ENCODE results near the gene NPAS1.

Gene NPAS1

GRCh38 chr19:47089767-47090350 is 70.2 kb downstream of the NPAS1 start:
- Histone ChIP-seq H3K27me3 (ENCODE audit: control insufficient read depth in 5 of 5, insufficient read depth in 4 of 5, low read length in 5 of 5) (no peaks in the 10 kb centered on the region), H3K4me1 (ENCODE audit: control insufficient read depth in 5 of 5, insufficient read depth in 5 of 5, low read length in 5 of 5) (peaks cover 0 to 12% (median 6%) of the 10 kb centered on the region in 5 donors), H3K27ac (ENCODE audit: low read depth, low read length) (no peak overlapping the region), H3K9ac (ENCODE audit: low read length in 5 of 5) (no peak overlapping the region), H3K9me3 (ENCODE audit: control insufficient read depth in 5 of 5, low read length in 5 of 5) (no peaks in the 10 kb centered on the region), H3K36me3 (ENCODE audit: control insufficient read depth in 5 of 5, insufficient read depth in 5 of 5, low read length in 5 of 5) (peaks cover 4 to 80% (median 63%) of the 10 kb centered on the region in 5 donors), H3K4me3 (ENCODE audit: low read depth in 1 of 5, low read length in 5 of 5) (no peak overlapping the region)

- Histone ChIP-seq H3K4me3 (ENCODE audit: low read depth in 1 of 5, low read length in 5 of 5) (no peak overlapping the region), H3K27ac (ENCODE audit: low read depth, low read length) (no peak overlapping the region), H3K9me3 (ENCODE audit: control insufficient read depth in 5 of 5, low read length in 5 of 5) (no peaks in the 10 kb centered on the region), H3K4me1 (ENCODE audit: control insufficient read depth in 5 of 5, insufficient read depth in 5 of 5, low read length in 5 of 5) (peaks cover 5 to 41% (median 36%) of the 10 kb centered on the region in 5 donors), H3K27me3 (ENCODE audit: control insufficient read depth in 5 of 5, insufficient read depth in 4 of 5, low read length in 5 of 5) (no peaks in the 10 kb centered on the region), H3K9ac (ENCODE audit: low read length in 5 of 5) (peak overlapping the region in 1 of 5 donors; percentile 13), H3K36me3 (ENCODE audit: control insufficient read depth in 5 of 5, insufficient read depth in 5 of 5, low read length in 5 of 5) (peaks cover 4 to 55% (median 45%) of the 10 kb centered on the region in 5 donors)
Measured at GRCh38 chr19:47093254-47093653, 73.6 kb downstream of the NPAS1 start.

- Histone ChIP-seq H3K27ac (ENCODE audit: low read depth, low read length) (no peak overlapping the region), H3K9me3 (ENCODE audit: control insufficient read depth in 5 of 5, low read length in 5 of 5) (no peaks in the 10 kb centered on the region), H3K36me3 (ENCODE audit: control insufficient read depth in 5 of 5, insufficient read depth in 5 of 5, low read length in 5 of 5) (peaks cover 4 to 49% (median 40%) of the 10 kb centered on the region in 5 donors), H3K9ac (ENCODE audit: low read length in 5 of 5) (peak overlapping the region in 1 of 5 donors; percentile 13), H3K4me1 (ENCODE audit: control insufficient read depth in 5 of 5, insufficient read depth in 5 of 5, low read length in 5 of 5) (peaks cover 5 to 47% (median 42%) of the 10 kb centered on the region in 5 donors), H3K4me3 (ENCODE audit: low read depth in 1 of 5, low read length in 5 of 5) (no peak overlapping the region), H3K27me3 (ENCODE audit: control insufficient read depth in 5 of 5, insufficient read depth in 4 of 5, low read length in 5 of 5) (no peaks in the 10 kb centered on the region)
Measured at GRCh38 chr19:47093841-47094240, 74.2 kb downstream of the NPAS1 start.

- peaks cover 4 to 40% (median 32%) of the 10 kb centered on the region in 5 donors for H3K36me3 ChIP-seq (ENCODE audit: control insufficient read depth in 5 of 5, insufficient read depth in 5 of 5, low read length in 5 of 5)
- peak overlapping the region; percentile 30 for H3K27ac ChIP-seq (ENCODE audit: low read depth, low read length)
- H3K4me3 ChIP-seq (ENCODE audit: low read depth in 1 of 5, low read length in 5 of 5), result no peak overlapping the region
- no peaks in the 10 kb centered on the region for H3K9me3 ChIP-seq (ENCODE audit: control insufficient read depth in 5 of 5, low read length in 5 of 5)
- peak overlapping the region in 3 of 5 donors; percentile 11 to 20 (median 17) for H3K9ac ChIP-seq (ENCODE audit: low read length in 5 of 5)
- peaks cover 5 to 51% (median 42%) of the 10 kb centered on the region in 5 donors for H3K4me1 ChIP-seq (ENCODE audit: control insufficient read depth in 5 of 5, insufficient read depth in 5 of 5, low read length in 5 of 5)
- H3K27me3 ChIP-seq (ENCODE audit: control insufficient read depth in 5 of 5, insufficient read depth in 4 of 5, low read length in 5 of 5), result no peaks in the 10 kb centered on the region
Measured at GRCh38 chr19:47094557-47095475, 75.2 kb downstream of the NPAS1 start.
